ENCODE measurements around the gene KIF26B.

KIF26B gene

DNA sequence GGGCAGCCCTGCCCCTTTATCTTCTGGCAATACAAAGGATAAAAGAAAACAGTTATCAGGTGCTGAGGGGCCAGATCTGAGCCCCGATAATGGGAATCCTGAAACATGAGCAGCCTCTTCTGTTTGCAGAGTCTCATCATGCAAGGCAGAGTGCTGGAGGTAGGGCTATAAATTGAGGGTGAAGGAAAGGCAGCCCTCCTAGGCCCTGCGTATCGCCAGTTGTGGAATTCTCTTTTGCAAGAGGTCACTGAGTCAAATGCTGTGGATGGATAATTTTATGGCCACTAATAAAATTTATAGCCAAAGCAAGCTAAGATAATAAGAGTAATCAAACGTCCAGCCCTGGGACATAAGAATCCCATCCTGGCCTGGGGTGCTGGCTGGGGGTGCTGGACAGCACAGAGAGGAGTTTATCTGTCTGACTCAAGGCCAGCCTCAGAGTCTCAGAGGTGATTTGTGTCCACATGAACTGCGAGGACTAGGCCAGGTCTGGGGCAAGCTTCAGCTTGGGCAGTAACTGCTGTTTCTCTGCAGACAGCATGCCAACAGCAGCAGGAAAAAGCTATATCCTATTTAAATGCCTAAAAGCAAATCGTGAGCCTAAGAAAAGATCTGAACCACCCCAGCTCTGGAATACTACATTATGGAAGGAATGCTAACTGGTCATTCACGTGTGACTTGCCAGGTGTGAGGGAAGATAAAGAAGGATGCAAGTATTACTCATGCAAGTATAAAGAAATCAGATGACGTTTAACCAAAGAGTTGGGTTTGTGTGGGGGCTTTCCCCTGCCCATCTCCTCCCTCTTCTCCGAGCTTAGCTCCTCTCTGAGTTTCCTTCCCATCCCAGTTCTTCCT is 254.8 kb downstream of the KIF26B start:
- no peak for TF ChIP-seq EZH2 (IDR thresholded peaks at IDR 0.05; ENCODE audit: borderline replicate concordance, low read length)
- TF ChIP-seq, protein P1, sequence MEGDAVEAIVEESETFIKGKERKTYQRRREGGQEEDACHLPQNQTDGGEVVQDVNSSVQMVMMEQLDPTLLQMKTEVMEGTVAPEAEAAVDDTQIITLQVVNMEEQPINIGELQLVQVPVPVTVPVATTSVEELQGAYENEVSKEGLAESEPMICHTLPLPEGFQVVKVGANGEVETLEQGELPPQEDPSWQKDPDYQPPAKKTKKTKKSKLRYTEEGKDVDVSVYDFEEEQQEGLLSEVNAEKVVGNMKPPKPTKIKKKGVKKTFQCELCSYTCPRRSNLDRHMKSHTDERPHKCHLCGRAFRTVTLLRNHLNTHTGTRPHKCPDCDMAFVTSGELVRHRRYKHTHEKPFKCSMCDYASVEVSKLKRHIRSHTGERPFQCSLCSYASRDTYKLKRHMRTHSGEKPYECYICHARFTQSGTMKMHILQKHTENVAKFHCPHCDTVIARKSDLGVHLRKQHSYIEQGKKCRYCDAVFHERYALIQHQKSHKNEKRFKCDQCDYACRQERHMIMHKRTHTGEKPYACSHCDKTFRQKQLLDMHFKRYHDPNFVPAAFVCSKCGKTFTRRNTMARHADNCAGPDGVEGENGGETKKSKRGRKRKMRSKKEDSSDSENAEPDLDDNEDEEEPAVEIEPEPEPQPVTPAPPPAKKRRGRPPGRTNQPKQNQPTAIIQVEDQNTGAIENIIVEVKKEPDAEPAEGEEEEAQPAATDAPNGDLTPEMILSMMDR (IDR thresholded peaks at IDR 0.05; ENCODE audit: low read length): no peak
- Histone ChIP-seq H4K20me1 (ENCODE audit: insufficient read depth, low read length) (no peaks in the 10 kb centered on the region), H3K27me3 (ENCODE audit: insufficient read depth, low read length) (no peaks in the 10 kb centered on the region), H3K27ac (ENCODE audit: low read depth, low read length, poor library complexity, severe bottlenecking) (no peak overlapping the region), H3K4me3 (ENCODE audit: low read depth, low read length, poor library complexity, severe bottlenecking) (no peak overlapping the region), H2AFZ (ENCODE audit: low read length) (no peak overlapping the region), H3K9me2 (ENCODE audit: low read depth, low read length) (no peaks in the 10 kb centered on the region), H3F3A (ENCODE audit: insufficient read depth, low read length) (no peaks in the 10 kb centered on the region), H3K4me1 (ENCODE audit: insufficient read depth, low read length, severe bottlenecking) (no peaks in the 10 kb centered on the region), H3K9ac (ENCODE audit: low read length) (no peak overlapping the region), H3K79me2 (ENCODE audit: insufficient read depth, low read length) (no peaks in the 10 kb centered on the region), H3K9me3 (ENCODE audit: low read length) (no peaks in the 10 kb centered on the region), H3K36me3 (ENCODE audit: insufficient read depth, low read length) (no peaks in the 10 kb centered on the region), H3K4me2 (ENCODE audit: low read length) (no peak overlapping the region)

DNA sequence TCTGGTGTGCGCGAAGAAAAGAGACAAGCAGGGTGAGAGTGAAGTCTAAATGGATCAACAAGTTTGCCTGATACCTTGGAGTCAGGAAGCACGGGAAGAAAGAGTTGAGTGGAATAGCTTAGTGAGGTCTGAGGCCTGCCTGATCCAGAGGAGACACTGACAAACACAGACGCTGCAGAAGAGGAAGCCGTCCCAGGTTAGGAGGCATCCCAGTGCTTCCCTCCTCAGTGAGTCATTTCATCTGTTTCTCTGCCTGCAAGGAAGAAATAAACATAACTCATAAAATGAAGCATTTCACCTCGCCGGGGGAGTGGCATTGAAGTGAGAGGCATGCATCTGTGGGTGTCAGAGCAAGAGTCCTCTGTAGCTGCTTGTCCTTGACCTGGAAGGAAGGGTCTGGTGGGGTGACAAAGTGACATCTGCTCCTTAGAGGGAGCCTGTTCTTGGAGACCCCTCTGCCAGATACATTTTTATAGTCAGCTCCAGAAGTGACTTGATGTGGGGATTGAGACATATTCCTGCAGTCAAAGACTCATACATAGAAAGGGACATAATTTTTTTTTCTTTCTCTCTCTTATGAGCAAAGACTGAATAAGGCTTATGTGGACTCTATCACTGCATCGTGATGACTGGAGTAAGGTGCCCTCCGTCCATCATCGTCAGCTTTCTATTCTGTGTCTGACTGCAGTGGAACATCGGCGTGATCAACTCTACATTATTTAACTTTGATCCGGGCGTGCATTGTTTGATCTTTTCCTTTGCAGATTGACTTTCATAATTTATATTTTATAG is 256.7 kb downstream of the KIF26B start:
- Histone ChIP-seq H3K36me3 (ENCODE audit: insufficient read depth, low read length) (no peaks in the 10 kb centered on the region), H3K79me2 (ENCODE audit: insufficient read depth, low read length) (no peaks in the 10 kb centered on the region), H3K9me3 (ENCODE audit: low read length) (no peaks in the 10 kb centered on the region), H3K9me2 (ENCODE audit: low read depth, low read length) (no peaks in the 10 kb centered on the region), H3K27me3 (ENCODE audit: insufficient read depth, low read length) (no peaks in the 10 kb centered on the region), H3K27ac (ENCODE audit: low read depth, low read length, poor library complexity, severe bottlenecking) (no peak overlapping the region), H3K4me2 (ENCODE audit: low read length) (no peak overlapping the region), H3K4me1 (ENCODE audit: insufficient read depth, low read length, severe bottlenecking) (no peaks in the 10 kb centered on the region), H2AFZ (ENCODE audit: low read length) (no peak overlapping the region), H3K4me3 (ENCODE audit: low read depth, low read length, poor library complexity, severe bottlenecking) (no peak overlapping the region), H3F3A (ENCODE audit: insufficient read depth, low read length) (no peaks in the 10 kb centered on the region), H4K20me1 (ENCODE audit: insufficient read depth, low read length) (no peaks in the 10 kb centered on the region), H3K9ac (ENCODE audit: low read length) (no peak overlapping the region)
- no peak for TF ChIP-seq EZH2 (IDR thresholded peaks at IDR 0.05; ENCODE audit: borderline replicate concordance, low read length)
- TF ChIP-seq, protein P1 (IDR thresholded peaks at IDR 0.05; ENCODE audit: low read length): no peak

DNA sequence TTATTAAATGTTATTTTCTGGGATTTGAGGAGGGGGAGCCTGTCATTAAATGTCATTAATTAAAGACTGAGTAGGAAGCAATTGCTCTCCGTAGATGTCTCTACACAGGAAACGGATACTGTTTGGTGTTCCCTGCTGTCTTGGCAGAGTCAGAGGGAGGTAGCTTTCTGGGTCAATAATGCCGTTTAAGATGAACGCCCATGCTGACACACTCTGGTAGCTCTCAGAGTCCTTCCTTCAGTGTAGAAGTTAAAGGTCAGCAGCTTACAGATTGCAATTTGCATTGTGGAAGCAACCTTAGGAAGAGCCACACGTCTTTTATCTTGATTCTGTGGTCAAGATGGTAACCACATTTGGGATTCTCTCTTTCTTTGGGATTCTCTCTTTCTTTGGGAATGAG is 257.5 kb downstream of the KIF26B start:
- H3K36me3 ChIP-seq (ENCODE audit: insufficient read depth, low read length): no peaks in the 10 kb centered on the region
- H4K20me1 ChIP-seq (ENCODE audit: insufficient read depth, low read length): no peaks in the 10 kb centered on the region
- H3K9ac ChIP-seq (ENCODE audit: low read length): no peak overlapping the region
- no peaks in the 10 kb centered on the region for H3K9me3 ChIP-seq (ENCODE audit: low read length)
- H3K27ac ChIP-seq (ENCODE audit: low read depth, low read length, poor library complexity, severe bottlenecking): no peak overlapping the region
- no peaks in the 10 kb centered on the region for H3K9me2 ChIP-seq (ENCODE audit: low read depth, low read length)
- no peaks in the 10 kb centered on the region for H3K4me1 ChIP-seq (ENCODE audit: insufficient read depth, low read length, severe bottlenecking)
- H2AFZ ChIP-seq (ENCODE audit: low read length): no peak overlapping the region
- no peak overlapping the region for H3K4me2 ChIP-seq (ENCODE audit: low read length)
- no peaks in the 10 kb centered on the region for H3F3A ChIP-seq (ENCODE audit: insufficient read depth, low read length)
- H3K4me3 ChIP-seq (ENCODE audit: low read depth, low read length, poor library complexity, severe bottlenecking): no peak overlapping the region
- H3K27me3 ChIP-seq (ENCODE audit: insufficient read depth, low read length): no peaks in the 10 kb centered on the region
- TF ChIP-seq EZH2 (IDR thresholded peaks at IDR 0.05; ENCODE audit: borderline replicate concordance, low read length): no peak
- TF ChIP-seq, protein P1 (IDR thresholded peaks at IDR 0.05; ENCODE audit: low read length): no peak
- H3K79me2 ChIP-seq (ENCODE audit: insufficient read depth, low read length): no peaks in the 10 kb centered on the region
